ENCODE data around the gene PILRB.
"Not testable (repeated sequence)": the region's sequence is repeated elsewhere in the genome, so short reads cannot be mapped to it uniquely, and the experiment has no call there.

Gene PILRB

DNA sequence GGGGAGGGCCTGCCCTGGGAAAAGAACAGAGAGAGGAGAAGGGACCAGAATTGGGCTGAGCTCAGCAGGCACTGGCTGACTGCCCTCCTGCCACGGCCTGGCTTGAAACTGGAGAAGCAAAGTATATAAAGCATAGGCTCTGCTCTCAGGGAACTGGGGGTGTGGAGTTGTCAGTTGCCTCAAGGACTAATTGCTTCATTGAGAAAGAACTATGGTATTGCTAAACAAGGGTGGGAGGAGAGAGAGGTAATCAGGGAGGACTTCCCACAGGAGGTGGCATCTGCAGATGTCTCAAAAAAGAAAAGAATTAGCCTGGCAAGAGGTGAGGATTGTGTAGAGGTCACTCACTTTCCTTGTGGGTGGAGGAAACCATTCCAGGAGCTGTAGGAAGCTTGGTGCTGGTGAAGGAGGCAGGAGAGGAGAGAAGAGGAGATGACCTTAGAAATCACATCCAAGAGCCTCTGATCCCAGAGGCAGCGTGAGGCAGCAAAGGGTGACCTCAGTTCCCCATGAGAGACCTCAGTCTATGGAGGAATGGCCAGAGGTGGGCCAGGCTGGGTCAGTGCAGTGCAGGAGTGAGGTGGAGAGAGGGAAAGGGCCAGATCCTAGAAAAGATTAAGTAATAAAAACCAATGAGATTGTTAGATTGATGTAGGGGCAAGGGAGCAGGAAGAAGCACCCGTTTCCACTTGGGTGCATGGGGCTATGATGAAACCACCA lies 2.4 kb downstream of the PILRB start:
- no peak for DNase-seq (ENCODE audit: low read depth, low spot score)
- CTCF ChIA-PET, result interaction anchor here (1.5 to 2.5 kb wide), 2 partner anchors 14 to 16 kb away, joined by 5 to 7 read pairs; no protein-coding TSS in a partner anchor
- POLR2A ChIA-PET, result no interaction called here
- H3K4me3 ChIP-seq (ENCODE audit: low read depth, low read length), result no peak overlapping the region
- TF ChIP-seq, protein P1, sequence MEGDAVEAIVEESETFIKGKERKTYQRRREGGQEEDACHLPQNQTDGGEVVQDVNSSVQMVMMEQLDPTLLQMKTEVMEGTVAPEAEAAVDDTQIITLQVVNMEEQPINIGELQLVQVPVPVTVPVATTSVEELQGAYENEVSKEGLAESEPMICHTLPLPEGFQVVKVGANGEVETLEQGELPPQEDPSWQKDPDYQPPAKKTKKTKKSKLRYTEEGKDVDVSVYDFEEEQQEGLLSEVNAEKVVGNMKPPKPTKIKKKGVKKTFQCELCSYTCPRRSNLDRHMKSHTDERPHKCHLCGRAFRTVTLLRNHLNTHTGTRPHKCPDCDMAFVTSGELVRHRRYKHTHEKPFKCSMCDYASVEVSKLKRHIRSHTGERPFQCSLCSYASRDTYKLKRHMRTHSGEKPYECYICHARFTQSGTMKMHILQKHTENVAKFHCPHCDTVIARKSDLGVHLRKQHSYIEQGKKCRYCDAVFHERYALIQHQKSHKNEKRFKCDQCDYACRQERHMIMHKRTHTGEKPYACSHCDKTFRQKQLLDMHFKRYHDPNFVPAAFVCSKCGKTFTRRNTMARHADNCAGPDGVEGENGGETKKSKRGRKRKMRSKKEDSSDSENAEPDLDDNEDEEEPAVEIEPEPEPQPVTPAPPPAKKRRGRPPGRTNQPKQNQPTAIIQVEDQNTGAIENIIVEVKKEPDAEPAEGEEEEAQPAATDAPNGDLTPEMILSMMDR (IDR thresholded peaks at IDR 0.05; ENCODE audit: insufficient read depth, low read length, missing control alignments), result no peak

DNA sequence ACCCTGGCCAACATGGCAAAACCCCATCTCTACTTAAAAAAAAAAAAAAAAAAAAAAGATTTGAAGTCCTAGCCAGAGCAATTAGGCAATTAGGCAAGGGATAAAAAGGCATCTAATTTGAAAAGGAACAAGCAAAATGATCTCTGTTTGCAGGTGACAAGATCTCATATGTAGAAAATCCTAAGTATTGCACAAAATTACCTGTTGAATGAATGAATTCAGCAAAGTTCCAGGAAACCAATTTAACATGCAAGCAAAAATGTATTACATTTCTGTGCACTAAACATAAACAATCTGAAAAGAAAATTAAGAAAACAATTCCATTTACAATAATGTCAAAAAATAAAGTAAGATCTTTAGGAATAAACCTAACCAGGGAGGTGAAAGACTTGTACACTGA lies 5.2 kb downstream of the PILRB start:
- H3K4me3 ChIP-seq (ENCODE audit: low read depth, low read length), result no peak overlapping the region
- ChIA-PET CTCF (no interaction called here), POLR2A (no interaction called here)
- TF ChIP-seq, protein P1 (IDR thresholded peaks at IDR 0.05; ENCODE audit: insufficient read depth, low read length, missing control alignments), result no peak
- DNase-seq (ENCODE audit: low read depth, low spot score), result no peak

- ChIA-PET POLR2A (interaction anchor here (0.7 kb wide), 1 partner anchor 23 kb away, joined by 3 read pairs; no protein-coding TSS in a partner anchor), CTCF (interaction anchor here (1.1 to 2.1 kb wide), 3 partner anchors 17 to 230 kb away, joined by 3 to 6 read pairs (median 6); no protein-coding TSS in a partner anchor)
- H3K4me3 ChIP-seq (ENCODE audit: low read depth, low read length); DNase-seq (ENCODE audit: low read depth, low spot score): not testable (repeated sequence)
Measured at GRCh38 chr7:100363797-100364196, 5.9 kb downstream of the PILRB start.

- DNase-seq (ENCODE audit: low read depth, low spot score), result no peak
- no peak overlapping the region for H3K4me3 ChIP-seq (ENCODE audit: low read depth, low read length)
- ChIA-PET POLR2A (no interaction called here), CTCF (interaction anchor here (0.9 to 2.1 kb wide), 4 partner anchors 17 to 231 kb away, joined by 3 to 6 read pairs (median 6); no protein-coding TSS in a partner anchor)
- TF ChIP-seq, protein P1 (IDR thresholded peaks at IDR 0.05; ENCODE audit: insufficient read depth, low read length, missing control alignments), result no peak
Measured at GRCh38 chr7:100364480-100364879, 6.6 kb downstream of the PILRB start.

DNA sequence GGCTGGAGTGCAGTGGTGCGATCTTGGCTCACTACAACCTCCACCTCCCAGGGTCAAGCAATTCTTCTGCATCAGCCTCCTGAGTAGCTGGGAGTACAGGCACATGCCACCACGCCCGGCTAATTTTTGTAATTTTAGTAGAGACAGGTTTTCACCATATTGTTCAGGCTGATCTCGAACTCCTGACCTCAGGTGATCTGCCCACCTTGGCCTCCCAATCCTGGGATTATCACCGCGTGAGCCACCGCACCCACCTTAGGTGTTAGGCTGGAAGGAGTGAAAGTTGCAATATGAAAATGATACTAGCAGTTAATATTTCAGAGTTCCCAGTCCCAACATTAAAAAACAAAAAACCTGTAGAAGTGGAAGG lies 8.1 kb downstream of the PILRB start:
- CTCF ChIA-PET, result interaction anchor here (0.9 to 2.1 kb wide), 3 partner anchors 19 to 42 kb away, joined by 3 to 6 read pairs (median 3); no protein-coding TSS in a partner anchor
- DNase-seq (ENCODE audit: low read depth, low spot score); H3K4me3 ChIP-seq (ENCODE audit: low read depth, low read length); POLR2A ChIA-PET: not testable (repeated sequence)

DNA sequence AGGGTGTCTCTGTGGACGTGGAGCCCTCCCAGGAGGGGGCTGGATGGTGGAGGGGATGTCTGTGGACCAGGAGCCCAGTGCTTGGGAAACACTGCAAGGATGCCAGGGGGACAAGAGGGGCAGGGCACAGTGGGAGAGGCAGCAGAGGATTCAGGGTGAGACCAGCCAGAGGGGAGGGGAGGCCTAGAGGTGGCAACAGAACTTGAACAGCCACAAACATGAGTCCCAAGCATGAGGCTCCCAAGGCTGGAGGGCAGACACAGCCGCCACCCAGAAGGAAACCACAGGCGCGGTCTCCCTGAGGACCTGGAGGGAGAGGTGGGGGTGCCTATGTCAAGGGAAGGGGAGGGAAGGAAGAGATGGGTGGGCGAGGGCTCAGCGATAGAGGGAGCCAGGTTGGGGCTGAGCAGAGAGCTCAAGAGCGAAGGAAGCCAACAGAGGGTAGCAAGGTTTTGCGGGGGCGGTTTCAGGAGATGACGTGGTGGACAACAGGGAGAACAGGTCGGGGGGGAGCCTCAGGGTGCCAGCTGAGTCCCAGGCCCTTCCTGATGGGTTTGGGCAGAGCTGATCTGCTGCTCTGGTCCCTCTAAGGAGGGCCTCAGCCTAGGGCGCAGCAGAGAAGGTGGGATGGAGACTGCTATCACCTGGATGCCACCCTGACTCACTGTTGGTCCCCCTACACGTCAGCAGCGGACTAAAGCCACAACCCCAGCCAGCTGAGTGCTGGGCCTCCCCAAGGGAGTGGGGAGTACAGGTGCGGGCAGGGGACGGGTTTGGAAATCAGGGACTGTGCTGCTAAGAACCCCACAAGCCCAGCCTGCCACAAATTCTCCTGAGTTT lies 8.7 kb downstream of the PILRB start:
- TF ChIP-seq, protein P1 (IDR thresholded peaks at IDR 0.05; ENCODE audit: insufficient read depth, low read length, missing control alignments), result no peak
- ChIA-PET POLR2A (no interaction called here), CTCF (interaction anchor here (1.3 kb wide), 1 partner anchor 41 kb away, joined by 3 read pairs; no protein-coding TSS in a partner anchor)
- H3K4me3 ChIP-seq (ENCODE audit: low read depth, low read length), result no peak overlapping the region
- DNase-seq (ENCODE audit: low read depth, low spot score), result no peak

GRCh38 chr7:100367251-100367620 lies 9.3 kb downstream of the PILRB start:
- ChIA-PET POLR2A (no interaction called here), CTCF (interaction anchor here (1.3 kb wide), 1 partner anchor 40 kb away, joined by 3 read pairs; no protein-coding TSS in a partner anchor)
- DNase-seq (ENCODE audit: low read depth, low spot score), result no peak
- TF ChIP-seq, protein P1 (IDR thresholded peaks at IDR 0.05; ENCODE audit: insufficient read depth, low read length, missing control alignments), result no peak
- no peak overlapping the region for H3K4me3 ChIP-seq (ENCODE audit: low read depth, low read length)

Data from AG04449 (cell line).